Measurements from ENCODE around the gene ADAM12.

GRCh38 chr10:126317751-126318150 lies 70.5 kb downstream of the ADAM12 start:
- TF ChIP-seq, protein P1, sequence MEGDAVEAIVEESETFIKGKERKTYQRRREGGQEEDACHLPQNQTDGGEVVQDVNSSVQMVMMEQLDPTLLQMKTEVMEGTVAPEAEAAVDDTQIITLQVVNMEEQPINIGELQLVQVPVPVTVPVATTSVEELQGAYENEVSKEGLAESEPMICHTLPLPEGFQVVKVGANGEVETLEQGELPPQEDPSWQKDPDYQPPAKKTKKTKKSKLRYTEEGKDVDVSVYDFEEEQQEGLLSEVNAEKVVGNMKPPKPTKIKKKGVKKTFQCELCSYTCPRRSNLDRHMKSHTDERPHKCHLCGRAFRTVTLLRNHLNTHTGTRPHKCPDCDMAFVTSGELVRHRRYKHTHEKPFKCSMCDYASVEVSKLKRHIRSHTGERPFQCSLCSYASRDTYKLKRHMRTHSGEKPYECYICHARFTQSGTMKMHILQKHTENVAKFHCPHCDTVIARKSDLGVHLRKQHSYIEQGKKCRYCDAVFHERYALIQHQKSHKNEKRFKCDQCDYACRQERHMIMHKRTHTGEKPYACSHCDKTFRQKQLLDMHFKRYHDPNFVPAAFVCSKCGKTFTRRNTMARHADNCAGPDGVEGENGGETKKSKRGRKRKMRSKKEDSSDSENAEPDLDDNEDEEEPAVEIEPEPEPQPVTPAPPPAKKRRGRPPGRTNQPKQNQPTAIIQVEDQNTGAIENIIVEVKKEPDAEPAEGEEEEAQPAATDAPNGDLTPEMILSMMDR (IDR thresholded peaks at IDR 0.05 in 8 of 11, conservative IDR thresholded peaks at IDR 0.05 in 3 of 11), result no peak
- TF ChIP-seq POLR2A (IDR thresholded peaks at IDR 0.05), result no peak
- TF ChIP-seq POLR2AphosphoS5 (IDR thresholded peaks at IDR 0.05), result no peak

Measured in spleen (tissue), 7 donors.